ENCODE measurements around the gene SCO2.

Gene SCO2

GRCh38 chr22:50473855-50474671 is 51.3 kb downstream of the SCO2 start:
- DNase-seq, result peak; percentile 24
